Measurements from ENCODE around the gene TSHZ2.
"Not testable (repeated sequence)": the region's sequence is repeated elsewhere in the genome, so short reads cannot be mapped to it uniquely, and the experiment has no call there.

TSHZ2 gene

GRCh38 chr20:53534037-53534436, 561.9 kb downstream of the TSHZ2 start:
- no peaks in the 10 kb centered on the region for H3K4me1 Mint-ChIP-seq (ENCODE audit: low read depth)
- H3K9me3 Mint-ChIP-seq: no peaks in the 10 kb centered on the region
- H3K36me3 Mint-ChIP-seq (ENCODE audit: low read depth): no peaks in the 10 kb centered on the region
- no peaks in the 10 kb centered on the region for H3K27me3 Mint-ChIP-seq (ENCODE audit: low read depth)
- H3K4me3 Mint-ChIP-seq: no peak overlapping the region
- H3K27ac Mint-ChIP-seq: no peak overlapping the region

- H3K4me3 Mint-ChIP-seq: no peak overlapping the region
- no peaks in the 10 kb centered on the region for H3K27me3 Mint-ChIP-seq (ENCODE audit: low read depth)
- H3K36me3 Mint-ChIP-seq (ENCODE audit: low read depth): no peaks in the 10 kb centered on the region
- no peaks in the 10 kb centered on the region for H3K9me3 Mint-ChIP-seq
- H3K27ac Mint-ChIP-seq: no peak overlapping the region
- no peaks in the 10 kb centered on the region for H3K4me1 Mint-ChIP-seq (ENCODE audit: low read depth)
These were observed 563.7 kb downstream of the TSHZ2 start for GRCh38 chr20:53535878-53536277.

- not testable (repeated sequence) for H3K4me3 Mint-ChIP-seq; H3K27ac Mint-ChIP-seq; H3K36me3 Mint-ChIP-seq (ENCODE audit: low read depth); H3K27me3 Mint-ChIP-seq (ENCODE audit: low read depth); H3K4me1 Mint-ChIP-seq (ENCODE audit: low read depth); H3K9me3 Mint-ChIP-seq
These were observed 564.2 kb downstream of the TSHZ2 start for GRCh38 chr20:53536382-53536781.

GRCh38 chr20:53539516-53539915, 567.4 kb downstream of the TSHZ2 start:
- no peaks in the 10 kb centered on the region for H3K9me3 Mint-ChIP-seq
- H3K27me3 Mint-ChIP-seq (ENCODE audit: low read depth): no peaks in the 10 kb centered on the region
- H3K4me3 Mint-ChIP-seq: no peak overlapping the region
- no peaks in the 10 kb centered on the region for H3K4me1 Mint-ChIP-seq (ENCODE audit: low read depth)
- no peak overlapping the region for H3K27ac Mint-ChIP-seq
- no peaks in the 10 kb centered on the region for H3K36me3 Mint-ChIP-seq (ENCODE audit: low read depth)
